Heart right ventricle (tissue), 16 donors: ENCODE data around the gene TSPAN12. TPM values are rescaled to one million over a fixed set of nuclear protein-coding genes. Genes with fewer than 3 reads are reported as not detected.

Experiments used
- ATAC-seq, 8 donors: fragments of 200-7000 bp; cut with Tn5 transposase; one replicate each; pipeline ENCODE4 v1.9.1; 2020; ENCODE audit warnings: mild to moderate bottlenecking in 8 of 8, moderate library complexity in 8 of 8, moderate number of reproducible peaks in 1 of 8
- DNase-seq, 2 donors: peaks; one replicate each; pipeline ENCODE4 v3.0.0-alpha.2; 2020
- H3K27ac ChIP-seq, 10 donors: fragments of 200-600 bp; sonication (generic) in 2 of 10; one replicate each; pipeline versions ENCODE4 v1.5.0 to v1.8.0; 2020 to 2022; ENCODE audit warnings: mild to moderate bottlenecking in 3 of 10
- H3K27me3 ChIP-seq, 7 donors: fragments of 200-600 bp; one replicate each; pipeline ENCODE4 v1.8.0; 2021 to 2022; ENCODE audit warnings: mild to moderate bottlenecking in 2 of 7
- H3K36me3 ChIP-seq, 9 donors: fragments of 200-600 bp; sonication (generic) in 1 of 9; one replicate each; pipeline versions ENCODE4 v1.5.0 to v1.8.0; 2020 to 2022; ENCODE audit warnings: mild to moderate bottlenecking in 2 of 9
- H3K4me1 ChIP-seq, 9 donors: fragments of 200-600 bp; sonication (generic) in 1 of 9; one replicate each; pipeline versions ENCODE4 v1.5.0 to v1.8.0; 2020 to 2022; ENCODE audit warnings: mild to moderate bottlenecking in 4 of 9
- H3K4me3 ChIP-seq, 10 donors: fragments of 200-600 bp; sonication (generic) in 2 of 10; one replicate each; pipeline versions ENCODE4 v1.5.0 to v1.8.0; 2020 to 2022; ENCODE audit warnings: mild to moderate bottlenecking in 7 of 10, moderate library complexity in 2 of 10
- H3K9me3 ChIP-seq, 11 donors: fragments of 200-600 bp in 10 of 11; sonication (generic) in 2 of 11; one replicate each; pipeline versions ENCODE4 v1.5.0 to v1.8.0; 2013 to 2022; ENCODE audit warnings: mild to moderate bottlenecking in 2 of 11, control low read depth in 1 of 11, moderate library complexity in 1 of 11
- WGBS, 2 donors: extraction: QIAGEN DNeasy Blood & Tissue Kit; methylation state at CpG; one replicate each; pipeline ENCODE4 v1.1.7; 2013; ENCODE audit warnings: inconsistent platforms in 1 of 2; 5-methylcytosine and 5-hydroxymethylcytosine counted together
- intact Hi-C, 10 donors: fragments of 100-400 bp; cut with DNase I; formaldehyde crosslinking; loops; one replicate each; pipeline versions ENCODE4 v1.11.1 to v1.14.2; 2022
- polyA plus RNA-seq, 2 donors: library from polyadenylated mRNA; stranded (reverse); fragments of 200-250 nt; gene quantifications; one replicate each; pipeline ENCODE4 v1.2.3, GENCODE V29; 2013
- total RNA-seq, 10 donors: library from RNA; stranded (reverse); fragmentation: NEBNext Ultra II Directional in 3 of 10; extraction: Animal tissue kit (Norgen Biotek cat#: 25700) in 3 of 10; gene quantifications; one replicate each; pipeline versions ENCODE4 v1.2.1 to v1.2.4, GENCODE V29; 2021 to 2023
- TF ChIP-seq, protein P1 (sequence below), 9 donors: fragments of 200-600 bp; sonication (generic) in 2 of 9; IDR thresholded peaks; one replicate each; pipeline versions ENCODE4 v1.5.0 to v1.8.0; 2021 to 2022; ENCODE audit warnings: antibody characterized with exemption in 9 of 9, mild to moderate bottlenecking in 5 of 9, moderate library complexity in 1 of 9
- donor health status: Arrhythmogenic right ventricular cardiomyopathy.
- donor health status: ischemic (EF 13 %, LVEDD 7.1; RV severe dilation, severe dysfunction).
- donor health status: healthy with polysubstance abuse.
- donor health status: DM: no; HTN: yes; CAD: no.
- donor health status: DM: no; HTN: no; CAD: no.
- donor health status: ischemic (EF 25% LVEDD 6.9; RV normal size, moderate dysfunction).
- donor health status: ischemic (EF 25% LVEDD 5.7; RV mildly dilated, moderate dysfunction).
- donor health status: healthy.
- donor health status: DM: yes; HTN: yes; CAD: no.
- donor health status: Ischemic cardiomyopathy.
- donor health status: ischemic (EF 35%, LVEDD 5.7; RV mildly dilated, moderate dysfunction).
- donor health status: nonischemic (EF 11% LVEDD 7.7; RV severe dilation, severe dysfunction).
- donor health status: DM: yes; HTN: yes; CAD: no.
- donor health status: PGD.
- donor health status: ischemic (EF 29% LVEDD 5.4; RV normal size, mild dysfunction).
- donor health status: nonischemic (EF 23%, LVEDD 6.1; RV moderate dilation, normal function).

The TSPAN12 gene
- total and polyA plus RNA-seq, 12 donors = 17.9 to 78.6 (median 60.4) TPM

DNA sequence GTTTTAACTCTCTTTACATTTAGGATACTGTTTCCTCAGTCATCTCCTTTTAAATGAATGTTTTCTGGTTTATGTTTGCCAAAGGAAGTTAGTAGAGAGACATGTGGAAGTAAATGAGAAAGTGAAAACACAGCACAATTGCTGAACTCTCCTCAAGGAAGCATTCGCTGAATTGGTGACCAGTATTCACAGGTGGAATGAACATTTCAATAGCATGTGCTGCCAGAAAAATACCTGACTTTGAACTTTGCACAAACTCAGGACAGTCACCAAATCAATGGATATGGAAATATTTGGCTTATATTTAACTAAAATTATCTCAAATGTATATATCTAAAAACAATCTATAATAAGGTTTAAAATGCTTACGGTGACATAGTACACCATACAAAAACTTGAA is 28.5 kb downstream of the TSPAN12 start:
- 84 to 89% methylated on average over 2 of the region's 2 CpGs for WGBS, 2 donors
- ATAC-seq = no peak
- intact Hi-C loops = no loop called here
- Histone ChIP-seq H3K36me3 (peaks cover 0 to 41% (median 0%) of the 10 kb centered on the region in 9 donors), H3K9me3 (peaks cover 0 to 12% (median 0%) of the 10 kb centered on the region in 11 donors), H3K27ac (no peak overlapping the region), H3K4me1 (peaks cover 0 to 7% (median 0%) of the 10 kb centered on the region in 9 donors), H3K4me3 (no peak overlapping the region), H3K27me3 (no peaks in the 10 kb centered on the region)
- TF ChIP-seq, protein P1, sequence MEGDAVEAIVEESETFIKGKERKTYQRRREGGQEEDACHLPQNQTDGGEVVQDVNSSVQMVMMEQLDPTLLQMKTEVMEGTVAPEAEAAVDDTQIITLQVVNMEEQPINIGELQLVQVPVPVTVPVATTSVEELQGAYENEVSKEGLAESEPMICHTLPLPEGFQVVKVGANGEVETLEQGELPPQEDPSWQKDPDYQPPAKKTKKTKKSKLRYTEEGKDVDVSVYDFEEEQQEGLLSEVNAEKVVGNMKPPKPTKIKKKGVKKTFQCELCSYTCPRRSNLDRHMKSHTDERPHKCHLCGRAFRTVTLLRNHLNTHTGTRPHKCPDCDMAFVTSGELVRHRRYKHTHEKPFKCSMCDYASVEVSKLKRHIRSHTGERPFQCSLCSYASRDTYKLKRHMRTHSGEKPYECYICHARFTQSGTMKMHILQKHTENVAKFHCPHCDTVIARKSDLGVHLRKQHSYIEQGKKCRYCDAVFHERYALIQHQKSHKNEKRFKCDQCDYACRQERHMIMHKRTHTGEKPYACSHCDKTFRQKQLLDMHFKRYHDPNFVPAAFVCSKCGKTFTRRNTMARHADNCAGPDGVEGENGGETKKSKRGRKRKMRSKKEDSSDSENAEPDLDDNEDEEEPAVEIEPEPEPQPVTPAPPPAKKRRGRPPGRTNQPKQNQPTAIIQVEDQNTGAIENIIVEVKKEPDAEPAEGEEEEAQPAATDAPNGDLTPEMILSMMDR (IDR thresholded peaks at IDR 0.05) = no peak
- DNase-seq = no peak

DNA sequence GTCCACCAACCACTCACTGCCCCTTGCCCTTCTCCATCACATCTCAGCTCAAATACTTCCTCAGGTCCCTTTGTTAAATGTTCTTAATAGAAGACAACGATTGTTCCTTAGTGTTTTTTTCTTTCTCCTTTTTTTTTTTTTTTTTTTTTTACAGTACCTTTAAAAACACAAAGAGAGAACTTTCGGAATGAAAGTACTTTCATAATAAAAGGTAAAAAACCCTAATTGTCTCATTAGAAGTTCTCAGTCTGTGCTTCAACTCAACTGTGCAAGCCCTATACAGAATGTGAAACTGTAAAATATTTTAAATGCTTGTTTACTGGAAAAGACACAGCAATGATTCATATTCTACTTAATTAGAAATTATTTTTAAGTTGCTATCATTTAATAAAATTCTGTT is 29.4 kb downstream of the TSPAN12 start:
- peaks cover 0 to 12% (median 0%) of the 10 kb centered on the region in 11 donors for H3K9me3 ChIP-seq
- 77 to 82% methylated on average over 2 of the region's 2 CpGs for WGBS, 2 donors
- H3K36me3 ChIP-seq = peaks cover 0 to 34% (median 0%) of the 10 kb centered on the region in 9 donors
- no peaks in the 10 kb centered on the region for H3K27me3 ChIP-seq
- no peak overlapping the region for H3K4me3 ChIP-seq
- H3K27ac ChIP-seq = no peak overlapping the region
- ATAC-seq (no peak), DNase-seq (no peak)
- H3K4me1 ChIP-seq = peaks cover 0 to 7% (median 0%) of the 10 kb centered on the region in 9 donors
- intact Hi-C loops = no loop called here
- TF ChIP-seq, protein P1 (IDR thresholded peaks at IDR 0.05) = no peak

DNA sequence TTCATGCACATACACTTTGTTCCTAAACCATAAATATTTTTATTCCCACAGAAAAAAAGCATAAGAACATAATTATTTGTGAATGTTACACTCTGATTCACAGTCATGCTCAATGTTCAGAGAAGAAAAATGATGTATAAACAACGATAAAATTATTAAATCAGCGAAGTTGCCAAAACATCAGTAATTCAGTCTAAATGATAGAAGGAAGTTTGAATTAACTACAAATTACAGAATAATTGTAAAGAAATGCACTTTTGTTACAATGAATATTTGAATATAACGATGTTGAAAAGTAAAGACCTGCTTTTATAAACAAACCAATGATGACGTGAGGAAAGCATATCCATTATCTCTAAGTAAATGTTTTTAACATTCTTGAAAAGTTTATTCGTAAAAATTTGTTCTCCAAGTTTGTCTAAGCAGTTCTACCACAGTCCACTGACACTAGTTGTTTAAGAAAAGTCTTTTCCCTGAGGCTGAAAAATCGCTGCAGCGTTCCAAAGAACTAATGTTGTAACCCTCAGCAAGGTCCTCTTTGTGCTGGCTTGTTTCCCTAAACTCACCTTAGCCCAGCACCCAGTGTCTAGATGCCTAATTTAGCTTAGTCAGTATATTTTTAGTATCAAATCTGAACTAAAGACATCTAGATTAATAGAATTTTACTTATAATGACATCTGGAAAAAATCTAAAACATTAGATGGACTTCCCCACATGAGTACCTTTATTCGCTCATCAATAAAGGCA is 30.4 kb downstream of the TSPAN12 start:
- 70 to 79% methylated on average over 8 of the region's 8 CpGs for WGBS, 2 donors
- Histone ChIP-seq H3K36me3 (peaks cover 0 to 31% (median 0%) of the 10 kb centered on the region in 9 donors), H3K4me1 (peaks cover 0 to 12% (median 0%) of the 10 kb centered on the region in 9 donors), H3K27ac (no peak overlapping the region), H3K27me3 (no peaks in the 10 kb centered on the region), H3K9me3 (peaks cover 0 to 12% (median 0%) of the 10 kb centered on the region in 11 donors), H3K4me3 (no peak overlapping the region)
- TF ChIP-seq, protein P1 (IDR thresholded peaks at IDR 0.05) = no peak
- DNase-seq = no peak
- intact Hi-C loops = no loop called here
- ATAC-seq = no peak

DNA sequence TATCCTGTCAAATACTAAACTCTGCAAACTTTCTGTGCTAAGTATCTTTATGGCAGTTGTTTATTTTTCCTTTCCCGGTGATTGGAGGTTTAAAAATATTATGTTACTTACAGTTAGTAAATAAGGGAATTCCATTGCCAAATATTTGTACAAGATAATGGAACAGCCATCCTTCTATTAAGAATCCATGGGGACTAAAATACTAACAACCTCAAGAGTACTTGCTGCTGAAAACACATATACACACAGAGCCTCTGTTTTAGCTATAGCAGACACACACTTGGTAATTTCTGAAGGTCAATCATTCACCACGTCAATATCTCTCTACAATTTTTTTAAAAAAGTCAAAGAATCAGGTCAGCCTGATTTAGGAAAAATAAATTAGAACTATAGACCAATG is 32.4 kb downstream of the TSPAN12 start:
- Histone ChIP-seq H3K36me3 (peaks cover 0 to 16% (median 0%) of the 10 kb centered on the region in 9 donors), H3K27me3 (no peaks in the 10 kb centered on the region), H3K9me3 (peaks cover 0 to 8% (median 0%) of the 10 kb centered on the region in 11 donors), H3K27ac (no peak overlapping the region), H3K4me3 (no peak overlapping the region), H3K4me1 (peaks cover 0 to 12% (median 0%) of the 10 kb centered on the region in 9 donors)
- TF ChIP-seq, protein P1 (IDR thresholded peaks at IDR 0.05) = no peak
- no peak for ATAC-seq
- intact Hi-C loops = no loop called here
- 40 to 54% methylated on average over 2 of the region's 2 CpGs for WGBS, 2 donors
- no peak for DNase-seq
